H1 (cell line): ENCODE results near the gene TSC22D1. TPM values are rescaled to one million over a fixed set of nuclear protein-coding genes. Genes with fewer than 3 reads are reported as not detected.

Experiments
- CTCF ChIA-PET: fragments of 300-600 bp; sonication (Branson Sonifier 250); formaldehyde crosslinking; loops from one replicate; lab custom pipeline; 2021; ENCODE audit not compliant: partially characterized antibody; lab: Charles Lee
- POLR2A ChIA-PET: fragments of 300-600 bp; sonication (Branson Sonifier 250); formaldehyde crosslinking; loops from one replicate; lab custom pipeline; 2021; ENCODE audit warnings: inconsistent platforms; ENCODE audit not compliant: partially characterized antibody; lab: Charles Lee
- DNase-seq, 2 experiments: peaks; one replicate each; pipeline versions ENCODE4 v3.0.0 to v3.0.0-alpha.2; 2010 to 2022; ENCODE audit warnings: low spot score in 2 of 2, low read depth in 1 of 2, mixed read lengths in 1 of 2
- FAIRE-seq: peaks from 2 replicates; lab custom pipeline; 2011; peaks lifted over from hg19 to GRCh38; lab: Jason Lieb, UNC
- H2AFZ ChIP-seq: 2 replicates; pipeline ENCODE4 v1.8.1; 2012; ENCODE audit warnings: low read length, inconsistent platforms
- H2AK5ac ChIP-seq: 2 replicates; pipeline ENCODE4 v1.6.1; 2013; ENCODE audit warnings: low read depth, low read length
- H2BK120ac ChIP-seq: replicated peaks from 2 replicates; pipeline ENCODE3; 2013; ENCODE audit warnings: low read depth, low read length, inconsistent platforms
- H2BK12ac ChIP-seq: 2 replicates; pipeline ENCODE4 v1.6.1; 2013; ENCODE audit warnings: low read depth, low read length
- H2BK15ac ChIP-seq: 2 replicates; pipeline ENCODE4 v1.6.1; 2013; ENCODE audit warnings: low read length
- H2BK20ac ChIP-seq: 2 replicates; pipeline ENCODE4 v1.6.1; 2013; ENCODE audit warnings: low read length
- H2BK5ac ChIP-seq: 2 replicates; pipeline ENCODE4 v1.6.1; 2013; ENCODE audit warnings: low read depth, low read length
- H3K14ac ChIP-seq: 2 replicates; pipeline ENCODE4 v1.6.1; 2013; ENCODE audit warnings: inconsistent platforms; ENCODE audit not compliant: insufficient read length
- H3K18ac ChIP-seq: 2 replicates; pipeline ENCODE4 v1.6.1; 2013; ENCODE audit warnings: low read length; ENCODE audit errors: extremely low read depth
- H3K23ac ChIP-seq: 2 replicates; pipeline ENCODE4 v1.6.1; 2013; ENCODE audit warnings: inconsistent platforms; ENCODE audit not compliant: insufficient read length
- H3K23me2 ChIP-seq: 2 replicates; pipeline ENCODE4 v1.6.1; 2013; ENCODE audit warnings: low read depth, low read length
- H3K27ac ChIP-seq: 2 replicates; pipeline ENCODE4 v1.6.1; 2011; ENCODE audit warnings: low read depth, low read length, inconsistent platforms
- H3K27me3 ChIP-seq, 4 experiments: replicated peaks in 1 of 4; 1 replicate in 1 of 4; 2 replicates in 3 of 4; pipeline versions ENCODE4 v1.6.1 to v1.8.1; 2011 to 2013; ENCODE audit warnings: low read length in 3 of 4, mild to moderate bottlenecking in 3 of 4, inconsistent platforms in 2 of 4, mixed read lengths in 2 of 4, moderate library complexity in 1 of 4; ENCODE audit not compliant: control insufficient read depth in 3 of 4, insufficient read depth in 3 of 4; ENCODE audit errors: extremely low read depth in 1 of 4
- H3K36me3 ChIP-seq, 4 experiments: 2 replicates each; pipeline versions ENCODE4 v1.6.1 to v1.8.1; 2011 to 2013; ENCODE audit warnings: mild to moderate bottlenecking in 4 of 4, low read length in 3 of 4, moderate library complexity in 2 of 4, control low read depth in 1 of 4, inconsistent platforms in 1 of 4; ENCODE audit not compliant: insufficient read depth in 4 of 4, control insufficient read depth in 2 of 4
- H3K4ac ChIP-seq: replicated peaks from 2 replicates; pipeline ENCODE3; 2013; ENCODE audit warnings: low read length, low read depth, mixed read lengths, inconsistent platforms; ENCODE audit not compliant: insufficient read length
- H3K4me1 ChIP-seq, 4 experiments: replicated peaks in 1 of 4; 1 replicate in 1 of 4; 2 replicates in 3 of 4; pipeline versions ENCODE4 v1.6.1 to v1.8.1; 2011 to 2013; ENCODE audit warnings: low read length in 3 of 4, inconsistent platforms in 2 of 4, mixed read lengths in 1 of 4; ENCODE audit not compliant: insufficient read depth in 4 of 4, control insufficient read depth in 3 of 4
- H3K4me2 ChIP-seq, 2 experiments: 2 replicates each; pipeline versions ENCODE4 v1.6.1 to v1.8.1; 2011 to 2013; ENCODE audit warnings: low read depth in 2 of 2, low read length in 2 of 2, control low read depth in 1 of 2, inconsistent platforms in 1 of 2, mild to moderate bottlenecking in 1 of 2; ENCODE audit not compliant: insufficient read depth in 1 of 2
- H3K4me3 ChIP-seq, 4 experiments: fragments of 200-600, 300-600 bp in 1 of 4; sonication (generic), shearing (Covaris generic), sonication (Bioruptor Twin) in 1 of 4; 2 replicates each; pipeline versions ENCODE4 v1.5.1 to v1.8.1; 2011 to 2016; ENCODE audit warnings: low read length in 4 of 4, low read depth in 3 of 4, control low read depth in 2 of 4, inconsistent platforms in 2 of 4, mild to moderate bottlenecking in 2 of 4, mixed read lengths in 1 of 4, moderate library complexity in 1 of 4; ENCODE audit not compliant: insufficient read depth in 2 of 4; ENCODE audit errors: extremely low read depth in 1 of 4
- H3K56ac ChIP-seq: replicated peaks from 2 replicates; pipeline ENCODE3; 2013; ENCODE audit warnings: low read depth, mild to moderate bottlenecking, mixed read lengths, low read length, inconsistent platforms; ENCODE audit not compliant: insufficient read length
- H3K79me1 ChIP-seq: 2 replicates; pipeline ENCODE4 v1.6.1; 2013; ENCODE audit warnings: low read depth, low read length, control low read depth
- H3K79me2 ChIP-seq, 2 experiments: 2 replicates each; pipeline versions ENCODE4 v1.6.1 to v1.8.1; 2012 to 2013; ENCODE audit warnings: low read length in 2 of 2, mild to moderate bottlenecking in 2 of 2, inconsistent platforms in 1 of 2; ENCODE audit not compliant: insufficient read depth in 2 of 2, control insufficient read depth in 1 of 2
- H3K9ac ChIP-seq, 4 experiments: replicated peaks in 1 of 4; 1 replicate in 1 of 4; 2 replicates in 3 of 4; pipeline versions ENCODE4 v1.6.1 to v1.8.1; 2011 to 2013; ENCODE audit warnings: low read depth in 3 of 4, low read length in 3 of 4, control low read depth in 2 of 4, mild to moderate bottlenecking in 2 of 4, moderate library complexity in 2 of 4, inconsistent platforms in 1 of 4; ENCODE audit errors: extremely low read depth in 1 of 4
- H3K9me3 ChIP-seq, 2 experiments: 2 replicates each; pipeline versions ENCODE4 v1.6.1 to v1.8.1; 2012 to 2013; ENCODE audit warnings: mild to moderate bottlenecking in 2 of 2, moderate library complexity in 2 of 2, control low read depth in 1 of 2, inconsistent platforms in 1 of 2, low read depth in 1 of 2, low read length in 1 of 2, mixed read lengths in 1 of 2; ENCODE audit not compliant: insufficient read depth in 2 of 2
- H4K20me1 ChIP-seq, 2 experiments: replicated peaks in 1 of 2; 2 replicates each; pipeline versions ENCODE3 to v1.8.1; 2011 to 2013; ENCODE audit warnings: inconsistent platforms in 2 of 2, low read length in 2 of 2, mild to moderate bottlenecking in 1 of 2; ENCODE audit not compliant: insufficient read depth in 2 of 2, control insufficient read depth in 1 of 2
- H4K5ac ChIP-seq: 2 replicates; pipeline ENCODE4 v1.6.1; 2013; ENCODE audit warnings: low read length, low read depth, mixed read lengths, inconsistent platforms; ENCODE audit not compliant: insufficient read length
- H4K8ac ChIP-seq: 2 replicates; pipeline ENCODE4 v1.8.0; 2013; ENCODE audit warnings: mild to moderate bottlenecking, moderate library complexity, low read length, inconsistent platforms; ENCODE audit not compliant: insufficient read depth; ENCODE audit errors: extremely low read depth
- H4K91ac ChIP-seq: replicated peaks from 2 replicates; pipeline ENCODE3; 2013; ENCODE audit warnings: low read length, mixed read lengths, inconsistent platforms; ENCODE audit not compliant: insufficient read length
- BACH1 ChIP-seq: IDR thresholded peaks from 2 replicates; pipeline ENCODE4 v1.6.1; 2012; ENCODE audit warnings: low read length, improper control_type of control experiment
- SIN3A ChIP-seq, 2 experiments: IDR thresholded peaks in 1 of 2; conservative IDR thresholded peaks in 1 of 2; 2 replicates each; pipeline ENCODE4 v1.6.1; 2011 to 2012; ENCODE audit warnings: low read length in 2 of 2, improper control_type of control experiment in 1 of 2, low read depth in 1 of 2, mild to moderate bottlenecking in 1 of 2
- TAF1 ChIP-seq: IDR thresholded peaks from 2 replicates; pipeline ENCODE4 v1.6.1; 2011; ENCODE audit warnings: mild to moderate bottlenecking, low read depth, low read length
- WGBS, 2 experiments: shearing (Covaris generic) in 1 of 2; methylation state at CpG; one replicate each; pipeline versions ENCODE4 v1.1.6 to v1.1.7; 2013 to 2015; ENCODE audit warnings: low lambda C conversion rate in 2 of 2, mixed read lengths in 2 of 2, inconsistent platforms in 1 of 2, low coverage in 1 of 2, missing lambda C conversion rate in 1 of 2; ENCODE audit not compliant: insufficient replicate concordance in 2 of 2, insufficient coverage in 1 of 2, insufficient read length in 1 of 2; ENCODE audit errors: extremely low coverage in 1 of 2, missing lambda C conversion rate in 1 of 2; 5-methylcytosine and 5-hydroxymethylcytosine counted together
- polyA plus RNA-seq, 7 experiments: library from polyadenylated mRNA; depleted of rRNA in 3 of 7; stranded (reverse) in 5 of 7; unstranded in 2 of 7; fragments of >200 nt in 5 of 7; fragments of 200-250 nt in 2 of 7; gene quantifications; 1 replicate in 5 of 7; 2 replicates in 1 of 7; 4 replicates in 1 of 7; pipeline versions ENCODE4 v1.2.1 to v1.2.3, GENCODE V29; 2011 to 2013; ENCODE audit warnings: missing spikeins in 2 of 7, mixed read lengths in 2 of 7
- total RNA-seq: library from RNA; stranded (reverse); fragmentation: NEBNext Ultra II Directional; extraction: Animal tissue kit (Norgen Biotek cat#: 25700); gene quantifications from 2 replicates; pipeline ENCODE4 v1.2.1, GENCODE V29; 2021

Gene TSC22D1
- total and polyA plus RNA-seq, 2 of the 8 experiments (the other 6 are each of a cell fraction or from before 2014, with no cell fraction given), result 52.6 to 80.9 TPM

GRCh38 chr13:44465318-44465717, 110.8 kb downstream of the TSC22D1 start:
- Histone ChIP-seq H3K27me3 (no peaks in the 10 kb centered on the region), H3K27ac (0 out of 2 replicates have a peak overlapping the region, but pooled peaks have one; percentile 32), H2BK15ac (no peak overlapping the region), H3K23ac (no peak overlapping the region), H3K4me1 (peaks cover 0 to 7% (median 3%) of the 10 kb centered on the region in 4 experiments; a peak in 3 of 7 replicates), H4K20me1 (peaks cover 0 to 2% of the 10 kb centered on the region in 2 experiments), H3K18ac (no peak overlapping the region), H3K36me3 (no peaks in the 10 kb centered on the region), H2BK20ac (no peak overlapping the region), H3K4ac (no peak overlapping the region), H3K4me2 (no peak overlapping the region), H2AK5ac (no peak overlapping the region), H3K14ac (no peak overlapping the region), H3K23me2 (no peaks in the 10 kb centered on the region), H2AFZ (no peak overlapping the region), H4K91ac (no peak overlapping the region), H3K79me2 (peaks cover 0 to 81% of the 10 kb centered on the region in 2 experiments; a peak in 2 of 4 replicates), H2BK5ac (no peak overlapping the region), H4K8ac (no peak overlapping the region)
- CTCF ChIA-PET, result interaction anchor here (0.6 to 2.9 kb wide), 14 partner anchors 8 to 560 kb away, joined by 3 to 9 read pairs (median 3); no protein-coding TSS in a partner anchor
- POLR2A ChIA-PET, result interaction anchor here (0.7 to 1.2 kb wide), 2 partner anchors 30 to 468 kb away, joined by 3 to 4 read pairs; no protein-coding TSS in a partner anchor
- FAIRE-seq, result no peak
- 69% methylated on average over 4 of the region's 4 CpGs; no CpG with 5 or more reads in 1 of the 2 experiments for WGBS, 2 experiments
- no peak for TF ChIP-seq TAF1
- TF ChIP-seq BACH1, result no peak
- no peak for TF ChIP-seq SIN3A (conservative IDR thresholded peaks at IDR 0.05 in 1 of 2, IDR thresholded peaks at IDR 0.05 in 1 of 2; ENCODE audit: low read depth in 1 of 2, low read length in 2 of 2)
- TF ChIP-seq, all 59 proteins: peak for 0
- Histone ChIP-seq H3K9ac (no peak overlapping the region), H2BK12ac (no peak overlapping the region), H3K79me1 (no peaks in the 10 kb centered on the region; the same call in 1 of the 2 replicates), H2BK120ac (no peak overlapping the region), H4K5ac (no peak overlapping the region), H3K4me3 (no peak overlapping the region), H3K9me3 (no peaks in the 10 kb centered on the region), H3K56ac (no peak overlapping the region)
- no peak for DNase-seq
